GM18861 (cell line): Measurements from ENCODE around the gene LGALS7.
A peak's percentile ranks its signal among the peaks of the same experiment; 100 is the strongest.
"Not testable (repeated sequence)": the region's sequence is repeated elsewhere in the genome, so short reads cannot be mapped to it uniquely, and the experiment has no call there.

Experiments used
- ATAC-seq: cut with Tn5 transposase; IDR thresholded peaks from one replicate; pipeline ENCODE4 v1.9.1; 2021; ENCODE audit not compliant: unreplicated experiment

The LGALS7 gene

GRCh38 chr19:38774181-38774950, 1.0 kb upstream of the LGALS7 start:
- no peak for ATAC-seq

DNA sequence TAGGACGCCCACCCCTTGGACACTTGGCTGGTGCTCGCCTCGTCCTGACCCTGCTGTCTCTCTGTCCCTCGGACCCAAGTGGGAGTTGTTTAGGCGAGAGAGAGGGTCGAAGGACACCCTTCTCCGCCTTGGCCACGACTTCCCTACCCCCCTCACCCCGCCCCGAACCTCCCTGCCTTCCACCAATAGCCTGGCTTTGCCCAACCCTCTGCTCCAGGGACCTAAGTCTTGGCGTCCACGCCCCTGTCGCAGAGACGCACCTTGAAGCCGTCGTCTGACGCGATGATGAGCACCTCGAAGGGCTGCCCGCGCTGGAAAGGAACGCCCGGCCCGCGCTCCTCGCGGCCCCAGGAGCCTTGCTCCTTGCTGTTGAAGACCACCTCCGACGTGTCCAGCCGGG, 1.7 kb downstream of the LGALS7 start:
- not testable (repeated sequence) for ATAC-seq

- ATAC-seq, result not testable (repeated sequence)
Measured at GRCh38 chr19:38770949-38771275, 2.4 kb downstream of the LGALS7 start.

GRCh38 chr19:38770228-38770948, 2.9 kb downstream of the LGALS7 start:
- not testable (repeated sequence) for ATAC-seq

GRCh38 chr19:38769635-38770211, 3.6 kb downstream of the LGALS7 start:
- ATAC-seq, result peak; percentile 70

GRCh38 chr19:38766276-38767047, 6.9 kb downstream of the LGALS7 start:
- ATAC-seq, result no peak

DNA sequence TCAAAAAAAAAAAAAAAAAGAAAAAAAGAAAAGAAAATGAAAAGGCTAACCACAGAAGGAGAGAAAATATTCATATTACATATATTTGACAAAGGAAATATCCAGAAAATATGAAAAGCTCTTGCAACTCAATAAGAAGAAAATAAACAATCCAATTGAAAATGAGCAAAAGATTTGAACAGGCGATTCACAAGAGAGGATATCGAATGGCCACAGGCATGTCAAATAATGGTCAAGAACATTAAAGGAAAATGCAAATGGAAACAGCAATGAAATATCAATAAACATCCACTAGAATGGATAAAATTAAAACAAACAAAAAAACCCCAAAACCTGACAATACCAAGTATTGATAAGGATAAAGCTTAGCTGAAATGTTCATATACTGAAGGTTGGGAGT, 8.1 kb downstream of the LGALS7 start:
- ATAC-seq, result no peak

DNA sequence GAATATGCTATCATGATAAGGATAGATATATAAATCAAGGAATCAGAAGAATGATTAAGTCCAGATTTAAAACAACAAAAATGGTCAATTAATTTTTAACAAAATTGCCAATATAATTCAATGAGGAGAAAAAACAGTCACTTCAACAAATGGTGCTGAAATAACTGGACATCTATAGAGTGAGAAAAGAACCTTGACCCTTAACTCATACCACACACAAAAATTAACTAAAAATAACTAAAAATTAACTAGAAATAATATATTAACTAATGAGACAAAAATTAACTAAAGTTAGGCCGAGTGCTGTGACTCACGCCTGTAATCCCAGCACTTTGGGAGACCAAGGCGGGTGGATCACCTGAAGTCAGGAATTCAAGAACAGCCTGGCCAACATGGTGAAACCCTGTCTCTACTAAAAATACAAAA, 9.5 kb downstream of the LGALS7 start:
- no peak for ATAC-seq

- ATAC-seq, result not testable (repeated sequence)
Measured at GRCh38 chr19:38761884-38762389, 11.4 kb downstream of the LGALS7 start.

DNA sequence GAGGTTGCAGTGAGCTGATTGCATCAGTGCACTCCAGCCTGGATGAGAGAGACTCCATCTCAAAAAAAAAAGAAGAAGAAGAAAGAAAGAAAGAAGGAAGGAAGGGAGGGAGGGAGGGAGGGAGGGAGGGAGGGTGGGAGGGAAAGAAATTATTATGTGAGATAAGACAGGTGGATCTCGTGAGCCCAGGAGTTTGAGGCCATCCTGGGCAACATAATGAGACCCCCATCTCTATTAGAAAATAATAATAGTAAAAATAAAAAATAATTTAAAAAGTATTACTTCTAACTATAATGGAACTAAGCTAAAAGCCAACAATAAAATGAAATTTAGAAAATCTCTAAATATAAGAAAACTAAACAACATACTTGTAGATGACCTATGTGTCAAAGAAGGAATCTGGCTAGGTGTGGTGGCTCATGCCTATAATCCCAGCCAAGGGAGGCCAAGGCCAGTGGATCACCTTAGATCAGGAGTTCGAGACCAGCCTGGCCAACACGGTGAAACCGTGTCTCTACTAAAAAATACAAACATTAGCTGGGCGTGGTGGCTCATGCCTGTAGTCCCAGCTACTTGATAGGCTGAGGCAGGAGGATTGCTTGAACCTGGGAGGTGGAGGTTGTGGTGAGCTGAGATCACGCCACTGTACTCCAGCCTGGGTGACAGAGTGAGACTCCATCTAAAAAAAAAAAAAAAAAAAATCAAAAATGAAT, 12.4 kb downstream of the LGALS7 start:
- ATAC-seq, result not testable (repeated sequence)

- ATAC-seq, result no peak
Measured at GRCh38 chr19:38759590-38760003, 13.7 kb downstream of the LGALS7 start.

DNA sequence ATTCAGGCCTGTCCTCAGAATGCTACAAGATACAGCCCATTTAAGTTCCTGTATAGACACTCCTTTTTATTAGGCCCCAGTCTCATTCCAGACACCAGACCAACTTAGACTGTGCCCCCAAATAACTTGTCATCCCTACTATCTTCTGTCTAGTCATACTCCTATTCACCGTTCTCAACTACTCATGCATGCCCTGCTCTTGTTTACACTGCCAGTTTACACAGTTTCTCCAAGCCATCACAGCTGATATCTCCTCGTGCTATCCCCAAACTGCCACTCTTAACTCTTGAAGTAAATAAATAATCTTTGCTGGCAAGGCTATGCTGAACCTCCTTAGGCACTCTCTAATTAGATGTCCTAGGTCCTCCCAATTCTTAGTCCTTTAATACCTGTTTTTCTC, 19.1 kb downstream of the LGALS7 start:
- ATAC-seq, result not testable (repeated sequence)

DNA sequence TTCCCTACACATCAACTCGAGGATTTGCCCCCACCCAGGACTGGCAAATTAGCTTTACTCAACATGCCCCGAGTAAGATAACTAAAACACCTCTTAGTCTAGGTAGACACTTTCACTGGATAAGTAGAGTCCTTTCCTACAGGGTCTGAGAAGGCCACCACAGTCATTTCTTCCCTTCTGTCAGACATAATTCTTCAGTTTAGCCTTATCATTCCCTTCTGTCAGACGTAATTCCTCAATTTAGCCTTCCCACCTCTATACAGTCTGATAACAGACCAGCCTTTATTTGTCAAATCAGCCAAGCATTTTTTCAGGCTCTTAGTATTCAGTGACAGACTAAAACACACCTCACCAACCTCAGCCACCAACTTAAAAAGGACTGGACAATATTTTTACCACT, 19.5 kb downstream of the LGALS7 start:
- not testable (repeated sequence) for ATAC-seq

DNA sequence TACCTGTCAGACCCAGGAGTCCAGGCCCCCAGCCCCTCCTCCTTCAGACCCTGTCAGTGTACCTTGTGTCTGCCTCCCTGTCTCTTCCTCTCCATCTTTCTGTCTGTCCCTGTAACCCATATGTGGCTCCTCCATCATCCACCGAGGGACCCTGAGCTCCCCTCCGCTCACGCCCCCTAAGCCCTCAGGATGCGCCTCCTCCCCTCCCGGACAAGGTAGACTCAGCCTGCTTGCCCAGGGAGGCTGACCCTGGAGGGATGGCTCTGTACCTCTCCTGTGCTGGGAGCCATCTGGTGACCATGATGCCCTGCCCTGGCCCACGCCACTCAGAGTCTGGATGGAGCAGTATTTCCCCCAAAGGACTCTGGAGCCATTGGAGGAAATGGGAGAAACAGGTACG, 28.0 kb downstream of the LGALS7 start:
- ATAC-seq, result no peak

DNA sequence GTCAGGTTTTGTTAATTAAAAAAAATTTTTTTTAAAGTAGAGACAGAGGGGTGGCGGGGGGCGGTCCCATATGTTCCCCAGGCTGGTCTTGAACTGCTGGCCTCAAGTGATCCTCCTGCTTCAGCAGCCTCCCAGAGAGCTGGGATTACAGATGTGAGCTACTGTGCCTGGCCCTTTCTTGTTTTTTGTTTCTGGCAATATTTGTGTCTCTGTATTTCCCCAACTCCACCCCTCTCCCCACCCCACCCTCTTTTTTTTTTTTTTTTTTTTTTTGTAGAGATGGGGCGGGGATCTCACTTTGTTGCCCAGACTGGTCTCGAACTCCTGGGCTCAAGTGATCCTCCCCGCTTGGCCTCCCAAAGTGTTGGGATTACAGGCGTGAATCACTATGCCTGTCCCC, 28.4 kb downstream of the LGALS7 start:
- no peak for ATAC-seq

DNA sequence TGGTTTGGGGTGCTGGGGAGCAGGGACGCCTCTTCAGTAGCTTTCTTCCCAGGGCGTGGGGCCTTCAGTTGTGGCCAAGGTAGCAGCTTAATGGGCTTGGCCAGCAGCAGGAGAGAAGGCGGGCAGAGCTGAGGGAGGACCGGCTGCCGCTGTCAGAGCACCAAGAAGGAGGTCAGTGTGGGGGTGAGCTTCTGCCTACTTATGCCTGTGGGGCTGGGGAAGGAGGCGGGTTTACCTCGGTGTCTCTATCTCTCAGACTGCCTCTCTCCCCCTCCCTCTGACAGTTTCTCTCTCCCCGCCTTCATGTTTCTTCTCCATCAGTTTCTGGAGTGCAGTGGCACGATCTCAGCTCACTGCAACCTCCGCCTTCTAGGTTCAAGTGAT, 29.0 kb downstream of the LGALS7 start, which contains the start of gene CAPN12:
Gene CAPN12, minus strand, starts transcription at position 177 of the 384 bp plus-strand sequence. CDS start 309 bp downstream, outside the sequence.
- ATAC-seq, result no peak

GRCh38 chr19:38743394-38744297, 29.7 kb downstream of the LGALS7 start:
- ATAC-seq, result no peak

DNA sequence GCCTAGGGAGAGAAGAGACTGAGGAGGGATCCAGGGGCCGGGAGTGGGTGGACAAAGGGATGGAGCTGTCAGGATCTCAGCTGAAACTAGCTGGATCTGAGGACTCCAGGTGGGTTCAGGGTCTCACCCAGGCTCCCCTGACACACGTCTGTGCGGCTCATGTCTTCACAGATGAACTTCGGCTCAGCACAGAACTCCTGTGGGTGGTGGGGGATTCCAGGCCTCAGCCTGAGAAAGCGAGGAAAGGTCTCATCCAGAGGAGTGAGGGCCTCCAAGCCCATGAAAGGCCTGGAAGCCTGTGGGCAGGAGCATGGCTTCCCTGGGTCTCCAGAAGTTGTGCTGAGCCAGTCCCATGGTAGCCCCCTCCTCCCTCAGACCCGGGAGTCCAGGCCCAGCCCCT, 30.4 kb downstream of the LGALS7 start:
- no peak for ATAC-seq

- no peak for ATAC-seq
Measured at GRCh38 chr19:38742296-38742695, 31.0 kb downstream of the LGALS7 start.
